LNCaP clone FGC (cell line): ENCODE results near the gene SGSM1.

ENCODE experiments used
- DNase-seq: peaks from one replicate; pipeline ENCODE4 v3.0.0-alpha.2; 2011; ENCODE audit warnings: low read depth
- H3K4me3 ChIP-seq: 2 replicates; pipeline ENCODE4 v1.5.1; 2011; ENCODE audit warnings: mild to moderate bottlenecking, low read depth, low read length, control low read depth
- CTCF ChIP-seq: IDR thresholded peaks from 2 replicates; pipeline ENCODE4 v1.5.1; 2012; ENCODE audit warnings: mild to moderate bottlenecking; ENCODE audit not compliant: control insufficient read depth, insufficient read depth; ENCODE audit errors: extremely low read depth

Gene SGSM1

GRCh38 chr22:24857576-24857975 is 51.6 kb downstream of the SGSM1 start:
- no peak for TF ChIP-seq CTCF
- H3K4me3 ChIP-seq = no peak overlapping the region
- no peak for DNase-seq

GRCh38 chr22:24859587-24859986 is 53.6 kb downstream of the SGSM1 start:
- H3K4me3 ChIP-seq = no peak overlapping the region
- no peak for TF ChIP-seq CTCF
- no peak for DNase-seq

DNA sequence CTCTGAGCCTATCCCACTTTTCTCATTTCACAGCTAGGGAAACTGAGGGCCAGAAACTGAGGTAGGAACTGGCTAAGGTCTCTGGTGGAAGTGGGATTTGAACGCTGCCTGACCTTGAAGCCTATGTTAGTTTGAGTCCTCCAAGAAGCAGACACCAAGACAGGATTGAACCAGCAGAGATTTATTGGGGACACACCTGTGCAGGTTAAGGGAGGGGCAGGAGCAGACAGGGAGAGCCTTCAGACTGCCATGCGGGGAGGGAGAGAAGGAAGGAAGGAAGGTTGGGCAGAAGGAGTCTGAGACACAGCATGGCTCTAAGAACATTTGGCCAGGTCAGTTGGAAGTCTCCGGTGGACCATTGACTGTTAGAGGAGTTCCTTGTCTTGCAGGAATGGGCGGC is 59.5 kb downstream of the SGSM1 start:
- DNase-seq = no peak
- TF ChIP-seq CTCF = no peak
- no peak overlapping the region for H3K4me3 ChIP-seq

GRCh38 chr22:24867323-24868022 is 61.5 kb downstream of the SGSM1 start:
- no peak overlapping the region for H3K4me3 ChIP-seq
- no peak for TF ChIP-seq CTCF
- no peak for DNase-seq

DNA sequence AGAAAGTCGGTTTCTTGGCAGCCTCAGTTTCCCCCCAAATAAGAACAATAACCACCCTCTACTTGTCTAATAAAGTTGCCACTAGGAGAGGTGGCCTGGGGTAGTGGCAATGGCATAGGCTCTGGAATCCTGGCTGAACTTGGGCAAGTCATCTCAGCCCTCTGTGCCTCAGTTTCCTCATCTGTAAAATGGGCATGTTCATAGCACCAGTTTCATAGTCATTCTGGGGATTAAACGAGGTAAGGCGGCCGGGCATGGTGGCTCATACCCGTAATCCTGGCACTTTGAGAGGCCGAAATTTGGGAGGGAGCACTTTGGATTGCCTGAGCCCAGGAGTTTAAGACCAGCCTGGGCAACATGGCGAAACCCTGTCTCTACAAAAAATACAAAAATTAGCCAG is 63.0 kb downstream of the SGSM1 start:
- no peak overlapping the region for H3K4me3 ChIP-seq
- TF ChIP-seq CTCF = no peak
- DNase-seq = no peak

DNA sequence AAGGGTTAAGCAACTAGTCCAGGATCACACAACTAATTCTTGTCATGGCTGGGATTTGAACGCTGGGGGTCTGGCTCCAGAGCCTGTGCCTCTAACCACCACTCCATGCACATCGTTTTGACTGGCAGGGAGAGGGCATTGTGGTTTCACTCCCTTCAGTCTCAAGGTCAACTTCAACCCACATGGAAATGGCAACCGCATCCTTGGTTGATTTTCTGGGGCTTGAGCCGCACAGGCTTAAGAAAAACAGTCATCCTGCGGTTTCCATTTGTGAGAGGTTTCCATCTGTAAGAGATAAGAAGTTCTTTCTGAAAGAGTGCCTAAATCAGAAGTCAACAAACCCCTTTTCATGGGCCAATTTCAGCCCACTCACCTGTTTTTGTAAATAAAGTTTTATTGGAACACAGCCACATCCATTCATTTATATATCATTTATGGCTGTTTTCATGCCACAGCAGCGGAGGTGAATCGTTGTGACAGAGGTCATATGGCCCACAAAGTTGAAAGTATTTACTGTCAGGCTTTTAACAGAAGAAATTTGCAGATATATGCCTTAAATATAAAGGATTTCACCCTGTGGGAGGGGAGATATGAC is 65.7 kb downstream of the SGSM1 start:
- DNase-seq = no peak

More for the DNA sequence above, 65.7 kb downstream of the SGSM1 start:
- H3K4me3 ChIP-seq = no peak overlapping the region
- no peak for TF ChIP-seq CTCF
